HS-27A (cell line): Measurements from ENCODE around the gene PON3.

ENCODE experiments used
- DNase-seq: peaks from one replicate; pipeline ENCODE4 v3.0.0-alpha.2; 2012; ENCODE audit warnings: low read depth, missing footprints

The PON3 gene

DNA sequence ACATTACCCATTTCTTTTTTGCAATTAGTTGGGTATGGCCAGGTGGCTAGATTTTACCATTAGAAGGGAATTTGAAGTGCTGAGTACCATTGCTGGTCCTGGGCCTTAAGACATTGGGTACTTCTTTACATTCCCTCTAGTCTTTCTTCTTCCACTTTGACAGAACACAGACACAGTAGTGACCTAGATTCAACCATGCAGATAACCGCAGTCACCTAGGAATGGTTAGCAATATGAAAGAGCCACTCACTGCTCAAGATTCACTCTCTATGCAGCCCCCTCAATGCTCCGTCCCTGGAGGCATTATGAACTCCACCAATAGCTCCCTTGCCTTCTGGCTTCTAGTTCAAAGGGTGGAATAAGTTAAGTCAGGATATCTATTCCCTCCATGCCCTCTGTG is 55.7 kb downstream of the PON3 start:
- DNase-seq, result no peak

DNA sequence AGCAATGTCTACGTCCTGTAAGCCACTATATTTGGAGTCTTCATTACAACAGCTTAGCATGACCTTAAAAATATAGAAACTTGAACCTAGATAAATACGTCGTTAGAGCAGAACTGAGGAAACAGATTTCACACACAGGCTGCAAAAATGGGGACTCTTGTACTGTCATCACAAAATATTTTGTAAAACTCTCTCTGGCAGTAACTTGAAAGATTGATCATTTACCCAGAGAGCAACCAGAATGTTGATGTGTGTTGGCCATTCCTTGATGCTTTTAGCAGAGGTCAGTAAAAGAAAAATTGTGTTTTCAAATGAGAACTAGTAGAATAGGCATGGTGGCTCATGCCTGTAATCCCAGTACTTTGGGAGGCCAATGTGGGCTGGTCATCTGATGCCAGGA is 57.3 kb downstream of the PON3 start:
- no peak for DNase-seq

DNA sequence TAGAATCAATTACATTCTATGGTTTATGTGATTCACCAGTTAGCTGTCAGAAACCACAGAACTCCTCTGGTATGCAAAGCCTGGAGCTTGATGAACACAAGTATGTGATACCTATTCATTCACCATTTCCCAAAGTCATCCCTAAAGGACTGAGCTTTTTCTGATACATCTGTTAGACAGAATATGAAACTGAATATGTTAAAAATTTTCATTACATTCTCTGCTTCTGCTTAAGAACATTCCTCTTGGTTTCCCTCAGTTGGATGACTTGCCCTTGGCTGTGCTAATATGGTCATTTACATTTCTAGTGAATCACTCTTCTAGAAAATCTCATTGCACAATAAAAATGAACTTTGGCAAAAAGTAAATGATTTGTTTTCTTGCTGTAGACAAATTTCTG is 61.1 kb downstream of the PON3 start:
- peak; percentile 34 for DNase-seq

DNA sequence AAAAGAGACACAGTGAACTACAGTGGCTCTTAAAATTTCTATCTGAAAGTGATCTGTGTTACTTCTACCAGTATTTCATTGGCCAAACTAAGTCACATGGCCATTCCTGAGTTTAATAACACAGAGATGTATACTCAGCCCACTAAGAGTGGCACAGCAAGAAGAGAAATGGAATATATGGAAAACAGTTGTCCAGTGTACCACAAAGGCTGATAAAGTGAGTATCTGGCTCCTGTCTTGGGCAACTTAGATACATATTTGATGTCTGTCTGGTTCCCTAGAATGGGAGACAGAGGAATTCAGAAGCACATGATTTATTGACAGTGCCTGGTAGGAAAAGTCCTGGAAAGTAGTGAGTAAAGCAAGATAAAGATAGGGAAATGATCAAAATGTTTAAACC is 61.7 kb downstream of the PON3 start:
- no peak for DNase-seq

DNA sequence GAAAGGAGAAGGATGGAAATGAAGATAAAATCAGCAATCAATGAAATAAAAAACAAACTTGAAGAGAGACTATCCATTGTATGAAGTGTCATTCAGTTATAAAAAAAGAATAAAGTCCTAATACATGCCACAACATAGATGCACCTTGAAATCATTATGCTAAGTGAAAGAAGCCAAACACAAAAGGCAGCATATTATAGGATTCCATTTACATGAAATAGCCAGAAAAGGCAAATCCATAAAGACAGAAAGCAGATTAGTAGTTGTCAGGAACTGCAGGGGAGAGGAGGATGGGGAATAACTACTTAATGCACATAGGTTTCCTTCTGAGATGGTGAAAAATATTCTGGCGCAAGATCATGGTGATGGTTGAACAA is 65.2 kb downstream of the PON3 start:
- no peak for DNase-seq

DNA sequence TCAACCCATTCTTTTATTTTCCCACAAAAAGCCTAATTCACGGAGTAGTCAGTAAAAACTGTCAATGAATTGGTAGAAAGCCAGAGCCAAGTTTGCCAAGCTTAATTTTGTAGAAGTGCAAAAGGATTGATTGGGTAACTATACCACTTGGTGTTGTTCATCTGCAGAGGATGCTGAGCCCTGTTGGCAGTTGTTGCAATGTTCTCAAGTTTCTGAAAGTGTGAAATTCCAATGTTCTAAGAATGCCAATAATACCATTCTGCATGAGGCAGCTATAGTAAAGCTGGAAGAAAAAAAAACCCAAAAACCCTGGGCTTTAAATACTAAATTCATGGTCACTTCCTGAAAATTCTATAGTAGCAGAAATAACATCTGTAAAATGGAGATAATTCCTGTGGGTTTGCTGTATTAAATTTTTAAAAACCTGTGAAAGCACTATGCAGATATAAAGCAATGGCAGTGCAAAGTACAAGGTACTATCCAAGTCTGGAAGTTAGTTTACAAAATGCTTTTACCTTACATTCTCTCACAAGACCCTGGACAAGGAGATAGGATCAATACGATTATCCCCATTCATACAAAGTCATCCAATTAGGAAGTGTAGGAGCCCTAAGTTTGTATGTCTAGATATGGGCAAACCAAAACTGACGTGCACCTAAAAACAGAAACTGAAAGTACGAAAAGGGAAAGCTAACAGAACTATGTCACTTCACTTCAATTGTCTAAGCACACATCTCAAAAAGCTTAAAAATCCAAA is 65.8 kb downstream of the PON3 start:
- DNase-seq, result no peak

DNA sequence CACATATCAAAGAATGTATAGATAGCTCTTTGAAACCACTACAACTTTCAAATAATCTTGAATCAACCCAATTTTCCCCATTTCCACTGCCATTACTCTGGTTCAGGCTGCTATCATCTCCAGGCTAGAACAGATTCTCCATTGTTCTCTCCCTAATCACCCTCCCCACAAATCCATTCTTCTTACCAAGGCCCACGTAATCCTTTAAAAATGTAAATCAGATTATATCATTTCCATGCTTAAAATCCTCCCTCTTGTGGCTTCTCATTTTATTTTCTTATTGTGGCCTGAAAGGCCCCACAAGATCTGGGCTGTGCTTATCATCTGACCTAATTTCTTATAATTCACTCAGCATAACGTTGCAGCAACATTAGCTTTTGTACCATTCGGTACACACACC is 68.8 kb downstream of the PON3 start:
- no peak for DNase-seq

DNA sequence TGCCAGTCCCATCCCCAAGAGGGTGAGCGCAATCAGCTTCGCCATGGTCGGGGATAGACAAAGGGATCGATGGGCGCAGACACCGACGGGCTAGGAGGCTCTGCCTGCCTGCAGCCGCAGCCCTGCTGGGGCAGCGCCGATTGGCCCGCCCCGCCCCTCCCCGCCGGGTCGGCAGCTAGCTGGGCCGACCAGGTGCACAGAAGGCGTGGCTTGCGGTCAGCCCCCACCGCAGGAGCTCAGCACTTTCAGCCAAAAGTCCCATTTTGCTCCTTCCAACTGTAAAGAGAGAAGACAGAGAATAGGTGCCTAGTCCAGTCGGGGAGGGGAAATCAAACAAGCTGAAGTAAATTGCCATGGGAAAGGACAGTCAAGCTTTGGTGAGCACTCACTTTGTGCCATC is 71.7 kb downstream of the PON3 start, which contains the start of gene PON1:
PON1 (minus strand) TSS at position 102 of the 400 bp plus-strand sequence; CDS start at position 45, 57 bp downstream.
- no peak for DNase-seq

DNA sequence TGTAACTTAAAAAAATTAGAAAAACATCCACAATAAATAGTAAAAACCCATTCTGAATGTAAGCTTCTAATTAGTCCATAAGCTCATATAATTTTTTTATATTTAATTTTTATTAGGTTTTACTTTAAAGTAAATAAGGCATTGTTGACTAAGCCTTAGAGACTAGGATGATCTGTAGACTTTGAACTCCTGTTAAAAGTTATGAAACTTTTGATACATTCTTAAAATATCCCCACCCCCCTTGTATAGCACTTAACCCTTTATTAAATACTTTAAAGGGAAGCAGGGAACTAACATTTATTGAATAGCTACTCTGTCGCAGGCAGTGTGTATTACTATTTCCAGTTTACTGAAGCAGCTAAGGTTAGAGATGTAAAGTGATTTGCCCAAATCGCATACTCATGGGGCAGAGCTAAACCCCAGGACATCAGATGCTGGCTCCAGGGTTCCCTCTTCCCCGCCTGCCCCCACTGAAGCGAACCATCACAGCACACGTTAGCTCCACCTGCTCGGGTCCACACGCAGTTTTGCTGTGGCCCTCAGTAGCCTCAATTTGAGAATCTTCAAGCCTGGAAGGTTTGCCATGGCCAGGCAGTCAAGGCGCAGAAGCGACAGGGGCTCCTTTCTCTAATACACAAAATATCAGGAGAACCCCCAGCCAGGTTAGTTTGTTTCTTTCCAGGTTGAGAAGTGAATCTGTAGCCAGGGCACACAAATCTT is 72.6 kb downstream of the PON3 start:
- no peak for DNase-seq

DNA sequence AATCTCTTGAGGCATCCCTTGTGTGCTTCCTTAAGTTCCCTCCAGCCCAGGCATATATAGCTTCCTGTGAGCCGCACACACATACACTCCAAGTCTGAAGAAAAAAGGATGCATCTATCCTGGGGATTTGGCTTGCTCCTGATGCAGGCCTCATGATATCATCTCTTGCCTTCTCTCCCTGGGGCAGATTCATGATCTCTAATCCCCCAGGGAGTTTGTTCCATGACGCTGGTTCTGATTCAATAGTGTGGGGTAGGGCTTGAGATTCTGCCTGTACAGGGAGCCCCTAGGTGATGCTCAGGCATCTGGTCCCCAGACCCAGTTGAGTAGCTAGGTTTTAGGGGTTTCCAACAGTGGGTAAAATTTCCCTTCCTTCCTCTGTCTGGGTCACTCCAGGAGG is 73.3 kb downstream of the PON3 start:
- no peak for DNase-seq

DNA sequence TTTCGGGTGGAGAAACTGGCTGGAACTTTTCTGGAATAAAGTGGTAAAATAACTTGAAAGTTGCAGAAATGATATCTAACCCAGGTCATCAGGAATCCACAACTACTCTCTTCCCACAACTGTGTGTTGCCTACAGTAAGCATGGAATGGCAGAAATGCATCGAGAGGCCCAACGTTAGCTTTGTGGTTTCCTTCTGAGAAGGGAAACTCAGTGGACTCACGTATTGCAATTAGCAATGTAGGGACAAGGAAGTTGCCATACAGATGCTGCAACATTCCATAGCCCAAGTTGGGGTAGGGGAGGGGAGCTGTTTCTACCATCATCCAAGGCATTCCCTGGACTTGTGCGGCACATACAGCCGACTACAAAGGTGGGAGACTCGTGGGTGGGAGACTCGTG is 73.8 kb downstream of the PON3 start:
- DNase-seq, result no peak

DNA sequence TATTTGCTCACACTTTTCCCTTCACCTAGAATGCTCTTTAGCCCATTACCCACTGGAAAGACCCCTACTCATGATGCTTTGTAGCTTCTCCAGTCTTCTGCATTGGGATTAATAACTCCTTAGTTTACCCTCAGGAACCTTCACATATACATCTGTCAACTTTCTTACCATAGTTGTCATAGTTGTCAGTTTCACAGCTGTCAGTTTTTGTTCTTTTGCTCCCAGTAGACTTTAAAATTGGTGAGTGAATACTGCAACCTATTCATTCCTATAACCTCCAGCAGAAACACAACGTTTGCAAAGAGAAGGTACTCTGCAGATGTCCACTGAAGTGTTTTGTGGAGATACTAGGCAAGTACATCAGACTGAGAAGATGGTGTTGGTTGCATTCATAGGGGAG is 74.5 kb downstream of the PON3 start:
- no peak for DNase-seq

DNA sequence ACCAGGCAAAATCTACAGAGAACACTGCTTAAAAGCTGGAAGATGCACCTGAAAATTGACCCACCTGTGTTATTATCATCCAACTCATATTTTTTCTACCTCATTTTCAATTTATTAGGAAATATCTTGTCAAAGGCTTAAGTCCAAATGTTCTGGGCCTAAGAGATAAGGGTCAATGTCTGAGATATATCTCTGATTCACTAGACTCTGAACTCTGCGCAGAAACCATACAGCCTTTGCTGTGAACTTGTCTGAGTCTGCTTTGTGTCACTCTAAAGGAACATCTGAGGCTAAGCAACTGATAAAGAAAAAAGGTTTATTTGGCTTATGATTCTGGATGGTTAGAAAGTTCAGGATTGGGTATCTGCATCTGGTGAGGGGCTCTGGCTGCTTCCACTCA is 75.5 kb downstream of the PON3 start:
- no peak for DNase-seq

DNA sequence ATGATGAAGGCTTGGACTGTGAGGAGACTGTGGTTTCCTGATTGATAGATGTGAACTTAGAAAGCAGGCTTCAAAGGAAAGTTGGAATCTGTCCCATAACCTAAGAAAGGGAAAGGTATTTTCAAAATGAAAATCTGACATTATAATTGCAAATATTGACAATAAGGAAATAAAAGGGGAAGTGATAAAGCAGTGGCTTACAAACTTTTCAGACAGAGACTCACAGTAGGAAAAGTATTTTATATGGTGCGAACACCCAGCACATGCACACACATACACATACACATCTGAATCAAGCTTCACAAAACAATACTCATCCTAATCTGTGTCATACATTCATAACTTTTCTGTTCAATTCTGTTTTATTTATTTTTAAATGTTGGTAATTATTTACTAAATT is 76.6 kb downstream of the PON3 start:
- DNase-seq, result no peak

DNA sequence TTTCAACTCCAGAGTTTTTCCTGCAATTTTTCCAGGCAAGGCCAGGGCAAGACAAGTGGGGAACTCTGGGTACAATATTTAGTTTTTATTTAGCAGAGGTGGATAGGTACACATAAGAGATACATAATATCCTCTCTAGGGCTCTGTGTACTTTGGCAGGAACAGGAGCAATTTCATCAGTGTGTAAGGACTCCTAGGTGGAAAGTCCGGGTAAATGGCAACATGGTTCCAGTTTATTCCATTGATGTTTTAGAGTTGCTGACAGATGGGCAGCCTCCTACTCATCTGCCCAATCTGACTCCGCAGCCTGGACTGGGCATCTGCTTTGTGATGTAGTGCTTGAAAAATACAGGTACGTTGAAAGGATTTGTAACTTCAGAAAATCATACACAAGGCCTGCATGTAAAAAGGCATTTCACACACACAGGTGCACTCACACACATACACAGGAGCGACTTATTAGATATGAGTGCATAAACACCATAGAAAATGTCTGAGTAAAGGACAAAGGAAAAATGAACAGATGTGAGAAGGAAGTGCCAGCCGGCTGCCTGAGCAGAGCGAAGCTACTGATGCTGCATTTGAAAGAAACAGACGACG is 77.6 kb downstream of the PON3 start:
- DNase-seq, result no peak

DNA sequence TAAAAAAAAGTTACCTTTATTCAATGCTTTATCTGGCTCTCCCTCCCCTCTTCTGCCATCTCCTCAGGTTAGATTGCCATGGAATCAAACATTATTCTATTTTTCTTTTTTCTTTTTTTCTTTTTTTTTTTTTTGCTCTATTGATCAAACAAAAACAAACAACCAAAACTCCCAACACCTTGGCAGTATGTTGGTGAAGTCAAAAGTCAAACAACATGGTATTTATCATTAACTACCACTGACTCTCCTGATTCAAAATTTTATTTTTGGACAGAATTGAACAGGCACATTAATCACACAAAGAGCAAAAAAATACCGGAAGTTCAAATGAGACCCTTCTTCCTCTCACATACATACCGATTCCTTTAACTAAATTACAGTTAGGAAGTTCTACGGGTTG is 78.2 kb downstream of the PON3 start:
- DNase-seq, result no peak

DNA sequence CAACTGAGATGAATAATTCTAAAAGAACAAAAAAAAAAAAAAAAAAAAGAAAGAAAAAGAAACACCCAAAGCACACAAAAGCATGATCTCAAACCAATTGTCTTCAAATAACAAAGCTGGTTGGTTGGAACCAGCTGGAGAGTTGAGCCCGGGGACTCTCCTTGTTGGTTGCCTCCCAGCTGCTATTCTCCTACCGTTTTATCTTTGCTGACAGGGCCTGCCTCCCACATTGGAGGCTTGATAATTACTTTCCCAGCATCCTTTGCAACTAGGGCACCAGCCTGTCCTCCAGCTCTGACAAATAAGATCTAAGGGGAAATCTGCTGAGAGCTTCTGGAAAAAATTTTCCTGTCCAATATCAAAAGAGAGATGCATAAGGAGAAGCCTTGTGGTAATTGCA is 78.6 kb downstream of the PON3 start:
- no peak for DNase-seq

DNA sequence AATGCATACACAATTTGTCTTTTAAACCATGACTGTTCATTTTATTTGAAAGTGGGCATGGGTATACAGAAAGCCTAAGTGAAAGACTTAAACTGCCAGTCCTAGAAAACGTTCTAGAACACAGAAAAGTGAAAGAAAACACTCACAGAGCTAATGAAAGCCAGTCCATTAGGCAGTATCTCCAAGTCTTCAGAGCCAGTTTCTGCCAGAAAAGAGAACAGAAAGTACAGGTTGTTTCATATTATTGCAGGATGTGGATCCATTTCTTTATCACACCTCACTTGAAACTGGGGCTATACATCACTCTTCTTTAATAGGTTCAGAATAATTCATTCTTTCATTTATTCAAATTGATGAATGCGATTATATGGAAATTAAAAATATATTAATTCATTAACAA is 79.6 kb downstream of the PON3 start:
- no peak for DNase-seq

DNA sequence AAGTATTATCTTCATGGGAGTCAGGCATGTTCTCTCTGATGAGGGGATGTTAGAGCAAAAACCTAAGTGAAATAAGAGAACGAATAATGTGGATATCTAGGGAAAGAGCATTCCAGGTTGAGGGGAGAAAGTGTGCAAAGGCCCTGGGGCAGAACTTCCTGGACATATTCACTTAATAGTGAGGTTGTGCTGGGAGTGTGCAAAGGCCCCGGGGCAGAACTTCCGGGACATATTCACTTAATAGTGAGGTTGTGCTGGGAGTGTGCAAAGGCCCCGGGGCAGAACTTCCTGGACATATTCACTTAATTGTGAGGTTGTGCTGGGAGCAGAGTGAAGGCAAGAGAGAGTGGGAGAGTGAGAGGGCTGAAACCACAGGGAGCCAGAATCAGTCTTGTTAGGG is 83.6 kb downstream of the PON3 start:
- DNase-seq, result no peak

DNA sequence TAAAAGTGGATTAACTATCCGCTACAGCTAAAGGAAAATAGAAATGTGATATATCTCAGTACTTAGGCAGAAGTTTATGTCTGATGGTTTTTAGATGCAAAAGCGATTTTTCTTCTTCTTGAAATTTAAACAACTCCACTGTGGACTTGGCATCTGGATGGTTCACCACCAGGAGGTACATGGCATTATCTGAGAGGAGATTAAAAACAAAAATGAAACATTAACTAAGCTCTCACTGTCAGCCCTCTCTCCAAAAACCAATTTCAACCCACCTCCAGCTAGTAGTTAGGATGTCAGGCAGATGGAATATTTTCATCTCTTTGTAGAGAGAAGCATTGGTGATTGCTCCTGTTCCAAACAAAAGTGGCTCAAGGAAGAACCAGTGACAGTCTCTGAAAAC is 84.8 kb downstream of the PON3 start:
- DNase-seq, result no peak

DNA sequence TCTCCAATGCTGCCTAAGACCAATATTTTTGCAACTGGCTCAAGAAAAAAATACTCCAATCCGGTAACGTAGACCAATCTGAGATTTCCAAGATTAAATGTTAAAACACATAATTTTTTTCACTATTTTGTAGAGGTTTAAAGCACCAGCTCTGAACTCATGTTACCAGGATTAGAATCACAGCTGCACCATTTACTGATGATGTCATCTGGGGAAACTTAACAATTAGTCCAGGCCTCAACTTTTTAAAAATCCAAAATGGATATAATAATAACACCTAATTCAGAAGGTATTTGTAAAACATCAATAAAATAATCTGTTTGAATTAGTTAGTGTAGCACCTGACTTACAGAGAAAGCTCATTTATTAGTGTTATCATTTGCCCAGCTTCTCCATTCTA is 86.2 kb downstream of the PON3 start:
- no peak for DNase-seq
